AG08395 (cell line): ENCODE measurements around the gene ZFAND2B.

ENCODE experiments used
- DNase-seq: peaks from one replicate; pipeline ENCODE4 v3.0.0; 2012; ENCODE audit warnings: mixed read lengths, low spot score

Gene ZFAND2B

GRCh38 chr2:219220652-219221402 is 14.2 kb downstream of the ZFAND2B start:
- no peak for DNase-seq

- no peak for DNase-seq
Observed at GRCh38 chr2:219221957-219222518, 15.5 kb downstream of the ZFAND2B start.

GRCh38 chr2:219223831-219224610 is 17.4 kb downstream of the ZFAND2B start:
- no peak for DNase-seq

GRCh38 chr2:219225350-219225749 is 18.8 kb downstream of the ZFAND2B start:
- DNase-seq: no peak

GRCh38 chr2:219228041-219228910 is 21.7 kb downstream of the ZFAND2B start:
- DNase-seq: peak; percentile 13

- no peak for DNase-seq
Observed at GRCh38 chr2:219228911-219229304, 22.3 kb downstream of the ZFAND2B start.

GRCh38 chr2:219229305-219230058 is 22.9 kb downstream of the ZFAND2B start, which contains the start of the genes ANKZF1 and ATG9A:
Gene ANKZF1, plus strand, starts transcription at chr2:219229806. Its CDS starts 452 bp downstream, at chr2:219230258.
Gene ATG9A, minus strand, starts transcription at chr2:219229636. Its CDS starts 1,612 bp downstream, at chr2:219228024.
- DNase-seq: peak; percentile 99

GRCh38 chr2:219230059-219230540 is 23.5 kb downstream of the ZFAND2B start:
- DNase-seq: peak; percentile 41

- no peak for DNase-seq
Observed at GRCh38 chr2:219234331-219234730, 27.7 kb downstream of the ZFAND2B start.

- no peak for DNase-seq
Observed at GRCh38 chr2:219243291-219243761, 36.7 kb downstream of the ZFAND2B start.

GRCh38 chr2:219244789-219245147 is 38.2 kb downstream of the ZFAND2B start:
- DNase-seq: no peak

- peak; percentile 97 for DNase-seq
Observed at GRCh38 chr2:219245148-219245898, 38.7 kb downstream of the ZFAND2B start, which contains the start of the genes GLB1L and STK16. Gene GLB1L, minus strand, starts transcription at chr2:219245444. Its CDS starts 1,871 bp downstream, at chr2:219243573. Gene STK16, plus strand, starts transcription at chr2:219245479. Its CDS starts 521 bp downstream, at chr2:219246000.

- DNase-seq: no peak
Observed at GRCh38 chr2:219245899-219246230, 39.3 kb downstream of the ZFAND2B start.

- no peak for DNase-seq
Observed at GRCh38 chr2:219246559-219246958, 40.0 kb downstream of the ZFAND2B start.

GRCh38 chr2:219247678-219248642 is 41.4 kb downstream of the ZFAND2B start:
- DNase-seq: no peak

GRCh38 chr2:219248845-219249202 is 42.2 kb downstream of the ZFAND2B start:
- DNase-seq: no peak

GRCh38 chr2:219249203-219249980 is 42.8 kb downstream of the ZFAND2B start:
- peak; percentile 68 for DNase-seq
